Body of pancreas (tissue), 4 donors: ENCODE results near the gene SLX4IP.

Experiments used
- POLR2A ChIP-seq, 3 donors: fragments of 450-650 bp; IDR thresholded peaks; one replicate each; pipeline ENCODE4 v1.6.1; 2016; ENCODE audit warnings: antibody characterized with exemption in 3 of 3, mild to moderate bottlenecking in 2 of 3
- TF ChIP-seq, protein P1 (sequence below), 7 experiments: fragments of 450-650 bp in 4 of 7; fragments of 200-600 bp in 3 of 7; sonication (generic) in 3 of 7; IDR thresholded peaks; one replicate each; pipeline ENCODE4 v1.5.1; 2016 to 2019; ENCODE audit warnings: antibody characterized with exemption in 7 of 7

DNA sequence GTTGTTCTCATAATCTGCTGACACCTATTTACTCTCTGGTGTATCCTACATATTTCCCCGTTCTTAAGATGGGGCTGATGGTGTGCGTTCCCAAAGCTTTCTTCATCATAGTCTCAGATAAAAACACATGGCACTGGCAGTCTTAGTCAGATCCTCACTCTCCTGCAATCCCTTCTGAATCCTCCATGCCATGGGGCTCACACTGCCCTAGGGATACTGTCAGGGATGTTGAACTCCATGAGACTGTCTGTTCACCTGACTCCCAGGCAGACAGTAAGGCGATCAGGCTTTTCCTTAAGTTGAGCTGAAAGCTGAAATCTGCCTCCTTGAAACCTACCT is 76.0 kb downstream of the SLX4IP start:
- TF ChIP-seq, protein P1, sequence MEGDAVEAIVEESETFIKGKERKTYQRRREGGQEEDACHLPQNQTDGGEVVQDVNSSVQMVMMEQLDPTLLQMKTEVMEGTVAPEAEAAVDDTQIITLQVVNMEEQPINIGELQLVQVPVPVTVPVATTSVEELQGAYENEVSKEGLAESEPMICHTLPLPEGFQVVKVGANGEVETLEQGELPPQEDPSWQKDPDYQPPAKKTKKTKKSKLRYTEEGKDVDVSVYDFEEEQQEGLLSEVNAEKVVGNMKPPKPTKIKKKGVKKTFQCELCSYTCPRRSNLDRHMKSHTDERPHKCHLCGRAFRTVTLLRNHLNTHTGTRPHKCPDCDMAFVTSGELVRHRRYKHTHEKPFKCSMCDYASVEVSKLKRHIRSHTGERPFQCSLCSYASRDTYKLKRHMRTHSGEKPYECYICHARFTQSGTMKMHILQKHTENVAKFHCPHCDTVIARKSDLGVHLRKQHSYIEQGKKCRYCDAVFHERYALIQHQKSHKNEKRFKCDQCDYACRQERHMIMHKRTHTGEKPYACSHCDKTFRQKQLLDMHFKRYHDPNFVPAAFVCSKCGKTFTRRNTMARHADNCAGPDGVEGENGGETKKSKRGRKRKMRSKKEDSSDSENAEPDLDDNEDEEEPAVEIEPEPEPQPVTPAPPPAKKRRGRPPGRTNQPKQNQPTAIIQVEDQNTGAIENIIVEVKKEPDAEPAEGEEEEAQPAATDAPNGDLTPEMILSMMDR (IDR thresholded peaks at IDR 0.05), result no peak
- TF ChIP-seq POLR2A (IDR thresholded peaks at IDR 0.05), result no peak
